Right hindlimb (tissue), 1 donor: ENCODE results near the gene BAIAP2L2.
A peak's percentile ranks its signal among the peaks of the same experiment; 100 is the strongest.
"Not testable (repeated sequence)": the region's sequence is repeated elsewhere in the genome, so short reads cannot be mapped to it uniquely, and the experiment has no call there.

ENCODE experiments used
- DNase-seq: peaks from one replicate; pipeline ENCODE4 v3.0.0-alpha.2; 2018

The BAIAP2L2 gene

DNA sequence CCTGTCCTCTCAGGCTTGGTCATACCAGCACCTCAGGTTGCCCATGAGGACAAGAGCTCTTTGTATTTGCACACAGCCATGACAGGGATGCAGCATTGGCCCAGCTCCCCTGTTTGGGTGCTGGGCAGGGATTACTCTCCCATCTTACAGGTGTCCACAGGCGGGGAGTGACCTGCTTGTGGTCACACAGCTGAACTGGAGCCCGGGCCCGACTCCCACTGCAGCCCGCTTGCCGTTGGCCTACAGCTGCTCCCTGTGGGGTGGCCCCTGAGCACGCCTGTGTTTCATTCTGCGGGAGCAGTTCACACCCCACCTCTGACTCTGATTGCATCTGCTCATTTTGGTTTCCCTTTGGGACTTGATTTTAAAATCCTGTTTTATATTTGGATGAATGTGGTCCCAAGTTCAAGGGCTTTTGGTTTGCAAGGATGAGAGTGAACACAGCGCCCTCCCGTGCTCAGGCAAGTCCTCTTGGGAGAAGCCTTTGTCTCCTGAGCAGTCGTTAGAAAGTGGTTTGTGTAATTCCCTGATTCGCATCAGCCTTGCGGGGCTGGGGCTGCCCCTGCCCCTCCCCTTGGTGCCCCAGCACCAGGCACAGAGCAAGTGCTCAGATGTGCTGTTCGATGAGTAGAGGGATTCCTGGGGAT is 44.0 kb downstream of the BAIAP2L2 start:
- DNase-seq = no peak

DNA sequence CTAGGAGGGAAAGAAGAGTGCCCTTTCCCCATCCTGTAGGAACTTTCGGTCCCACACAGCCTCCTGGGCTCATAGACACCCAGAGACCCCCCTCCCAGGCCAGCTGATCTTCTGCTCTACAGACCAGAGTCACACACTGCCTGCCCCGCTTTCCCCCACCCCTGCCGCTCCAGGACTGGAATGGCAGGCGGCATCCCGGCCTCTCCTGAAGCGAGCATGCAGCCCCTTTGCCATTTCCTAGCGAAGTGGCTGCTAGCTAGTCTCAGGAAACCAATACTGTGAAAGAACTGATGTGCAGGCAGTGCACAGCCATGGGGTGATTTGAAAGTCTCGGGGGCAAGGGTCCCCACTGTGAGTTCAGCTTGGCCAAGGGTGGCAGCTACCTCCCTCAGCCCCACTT is 44.9 kb downstream of the BAIAP2L2 start:
- no peak for DNase-seq

DNA sequence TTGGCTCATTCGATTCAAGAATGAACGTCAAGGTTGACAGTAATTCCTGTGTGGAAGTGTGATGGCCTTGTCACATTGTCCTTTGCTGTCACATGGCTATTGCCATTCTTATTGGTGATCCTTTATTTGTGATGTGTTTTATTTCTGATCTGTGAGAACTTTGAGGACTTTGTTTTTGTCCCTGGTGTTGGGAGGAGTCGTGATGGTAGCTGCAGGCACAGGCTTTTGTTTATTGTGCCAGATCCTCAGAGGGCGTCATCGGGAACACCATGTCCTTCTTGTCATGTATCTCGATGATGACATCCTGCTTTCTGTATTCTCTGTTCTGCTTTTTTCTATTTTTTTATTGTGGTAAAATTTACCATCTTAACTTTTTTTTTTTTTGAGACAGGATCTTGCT is 47.7 kb downstream of the BAIAP2L2 start:
- DNase-seq = no peak

DNA sequence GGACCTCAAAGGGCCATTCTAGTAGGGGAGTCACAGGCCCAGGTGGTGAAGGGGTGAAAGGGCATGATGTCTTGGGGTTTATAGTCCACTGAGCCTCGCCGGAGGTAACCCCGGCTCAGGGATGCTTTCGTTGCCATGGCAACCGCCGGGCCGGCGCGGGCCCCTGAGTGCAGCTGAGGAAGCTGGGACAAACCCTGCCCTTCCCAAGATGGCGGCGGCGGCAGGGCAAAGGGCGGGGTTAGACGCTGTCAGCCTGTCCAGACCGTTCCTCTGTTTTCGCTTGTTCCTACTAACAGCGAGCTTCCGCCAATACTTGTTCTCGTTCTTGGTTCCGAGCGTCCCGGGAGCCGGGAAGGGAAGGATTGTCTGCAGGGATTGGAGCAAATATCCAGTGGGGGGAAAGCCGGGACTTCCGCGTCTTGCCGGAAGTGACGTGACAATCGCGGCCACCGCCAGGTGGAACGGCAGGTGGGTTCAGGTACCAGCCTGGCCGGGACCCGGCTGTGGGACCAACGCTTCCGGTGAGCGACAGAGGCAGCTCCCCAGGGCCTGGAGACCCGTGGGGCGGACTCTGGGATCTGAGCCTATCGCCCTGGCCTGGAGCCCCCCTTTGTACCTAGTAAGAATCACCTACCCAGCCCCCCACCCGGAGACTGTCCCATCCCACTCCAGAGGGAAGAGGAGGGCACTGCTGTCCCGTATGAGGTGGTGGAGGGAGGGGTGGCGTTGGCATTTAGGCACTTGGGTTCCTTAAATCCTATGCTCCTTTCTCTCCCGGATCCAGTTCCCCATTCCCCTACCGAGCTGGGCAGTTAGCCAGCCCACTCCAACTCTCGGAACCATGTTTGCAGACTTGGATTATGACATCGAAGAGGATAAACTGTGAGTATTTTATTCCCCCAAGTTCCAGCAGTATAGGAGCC is 53.3 kb downstream of the BAIAP2L2 start, which contains the start of gene PICK1:
PICK1 (plus strand) TSS at position 436 of the 923 bp plus-strand sequence; CDS start at position 842, 406 bp downstream.
- peak; percentile 93 for DNase-seq

DNA sequence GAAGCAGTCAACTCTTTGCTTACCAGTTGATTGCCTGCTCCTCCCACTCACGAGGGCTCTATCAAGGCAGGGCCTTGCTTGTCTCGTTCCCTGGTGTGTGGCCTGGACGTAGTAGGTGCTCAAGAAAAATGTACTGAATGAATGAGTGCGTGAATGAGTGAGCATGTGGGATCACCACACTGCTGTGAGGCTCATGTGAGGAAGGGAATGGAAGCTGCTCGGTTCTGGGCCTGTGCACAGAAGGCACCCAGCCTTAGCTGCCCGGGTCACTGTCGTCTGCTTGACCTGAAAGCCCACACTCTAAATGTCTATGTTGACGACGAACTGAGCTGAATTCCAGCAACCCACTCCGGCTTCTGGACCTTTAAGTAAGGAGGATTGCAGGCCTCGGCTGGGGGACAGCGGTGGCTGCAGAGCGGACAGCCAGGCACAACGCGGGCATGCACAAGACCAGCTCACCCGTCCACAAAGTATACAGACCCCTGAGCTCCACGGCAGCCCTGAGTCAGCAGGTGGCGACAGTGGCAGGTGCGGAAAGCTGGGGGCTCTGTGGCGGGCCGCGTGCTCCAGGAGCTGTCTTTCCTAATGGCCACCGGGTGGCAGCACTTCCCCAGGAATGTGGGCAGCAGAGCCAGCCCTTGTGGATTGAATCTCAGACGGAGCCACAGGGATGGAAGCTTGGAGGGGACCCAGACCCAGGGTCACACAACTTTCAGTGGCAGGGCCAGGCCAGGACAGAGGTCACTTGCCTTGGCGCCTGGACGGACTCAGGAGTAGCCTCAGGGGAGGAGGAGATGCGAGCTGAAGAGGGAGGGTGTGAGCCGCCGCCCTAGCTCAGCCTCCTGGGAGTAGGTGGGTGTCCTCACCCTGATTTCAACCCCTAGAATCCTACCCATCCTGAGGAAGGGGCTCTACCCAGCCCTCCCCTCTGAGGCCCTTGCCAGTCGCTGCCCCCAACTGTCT is 58.3 kb downstream of the BAIAP2L2 start:
- DNase-seq = peak; percentile 85

DNA sequence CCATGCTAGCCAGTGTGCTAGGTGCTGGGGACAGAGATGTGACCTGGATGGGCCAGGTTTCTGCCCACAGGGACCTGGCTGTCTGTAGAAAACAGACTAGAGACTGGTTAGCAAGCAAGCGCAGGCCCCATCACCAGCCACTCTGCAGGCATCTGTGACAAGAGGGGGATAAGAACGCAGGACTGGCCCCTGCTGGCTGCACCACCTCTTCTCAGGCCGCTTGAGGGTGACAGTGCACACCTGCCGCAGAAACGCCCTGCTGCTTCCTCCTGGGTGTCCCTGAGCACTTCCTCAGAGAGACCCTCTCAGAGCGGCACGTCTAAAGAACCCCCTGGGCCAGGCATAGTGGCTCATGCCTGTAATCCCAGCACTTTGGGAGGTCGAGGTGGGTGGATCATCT is 59.2 kb downstream of the BAIAP2L2 start:
- DNase-seq = no peak

DNA sequence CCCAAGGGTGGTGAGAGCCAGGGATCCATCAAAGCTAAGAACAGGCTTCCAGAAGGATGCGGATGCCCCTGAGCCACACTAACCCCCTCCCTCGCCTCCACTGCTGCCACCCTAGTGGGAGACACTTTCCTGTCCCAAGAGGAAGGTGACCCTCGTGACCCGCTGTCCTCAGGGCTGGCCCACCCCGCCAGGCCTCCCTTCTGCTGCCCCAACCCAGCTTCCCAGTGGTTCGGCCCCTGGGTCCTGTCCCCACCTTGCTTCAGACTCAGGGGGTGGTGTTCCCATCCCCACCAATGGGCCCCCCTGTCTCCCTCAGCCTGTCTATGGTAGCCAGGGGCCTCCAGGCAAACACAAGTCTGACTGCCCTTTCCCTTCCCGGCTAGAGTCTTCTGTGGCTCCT is 59.8 kb downstream of the BAIAP2L2 start:
- no peak for DNase-seq

DNA sequence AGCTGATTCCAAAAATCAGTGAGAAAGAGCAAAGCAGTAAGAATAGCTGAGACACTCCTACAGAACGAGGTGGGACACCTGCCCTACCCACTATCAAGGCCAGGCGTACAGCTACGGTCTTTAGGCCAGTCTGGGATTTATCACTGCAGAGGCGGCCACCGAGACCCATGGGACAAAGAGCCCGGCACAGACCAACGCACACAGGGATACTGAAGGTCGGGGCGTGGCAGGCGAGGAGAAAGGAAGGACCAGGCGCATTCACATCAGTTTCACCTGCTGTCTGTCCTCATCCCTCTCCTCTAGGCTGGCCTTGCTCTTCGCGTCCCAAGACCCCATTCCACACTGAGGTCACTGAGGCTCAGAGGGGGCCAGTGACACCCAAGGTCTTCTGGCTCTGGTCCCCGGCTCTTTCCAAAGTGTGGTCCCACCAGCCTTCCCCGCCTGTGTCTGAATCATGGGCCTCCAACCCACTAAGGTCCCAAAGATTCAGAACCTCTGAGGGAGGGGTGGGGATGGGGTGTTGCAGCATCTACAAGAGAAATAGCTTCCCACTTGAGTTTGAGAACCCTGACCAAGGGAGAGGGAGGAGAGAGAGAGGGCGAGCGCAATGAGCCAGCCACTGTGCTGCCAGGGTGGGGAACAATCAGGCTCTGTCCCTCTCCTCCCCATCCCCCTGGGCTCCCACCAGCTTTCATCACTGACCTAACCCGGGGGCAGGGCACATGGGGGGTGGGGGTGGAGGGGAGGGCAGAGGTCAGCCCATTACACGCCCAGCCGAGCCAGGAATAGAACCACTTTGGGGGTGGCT is 60.5 kb downstream of the BAIAP2L2 start:
- DNase-seq = no peak

DNA sequence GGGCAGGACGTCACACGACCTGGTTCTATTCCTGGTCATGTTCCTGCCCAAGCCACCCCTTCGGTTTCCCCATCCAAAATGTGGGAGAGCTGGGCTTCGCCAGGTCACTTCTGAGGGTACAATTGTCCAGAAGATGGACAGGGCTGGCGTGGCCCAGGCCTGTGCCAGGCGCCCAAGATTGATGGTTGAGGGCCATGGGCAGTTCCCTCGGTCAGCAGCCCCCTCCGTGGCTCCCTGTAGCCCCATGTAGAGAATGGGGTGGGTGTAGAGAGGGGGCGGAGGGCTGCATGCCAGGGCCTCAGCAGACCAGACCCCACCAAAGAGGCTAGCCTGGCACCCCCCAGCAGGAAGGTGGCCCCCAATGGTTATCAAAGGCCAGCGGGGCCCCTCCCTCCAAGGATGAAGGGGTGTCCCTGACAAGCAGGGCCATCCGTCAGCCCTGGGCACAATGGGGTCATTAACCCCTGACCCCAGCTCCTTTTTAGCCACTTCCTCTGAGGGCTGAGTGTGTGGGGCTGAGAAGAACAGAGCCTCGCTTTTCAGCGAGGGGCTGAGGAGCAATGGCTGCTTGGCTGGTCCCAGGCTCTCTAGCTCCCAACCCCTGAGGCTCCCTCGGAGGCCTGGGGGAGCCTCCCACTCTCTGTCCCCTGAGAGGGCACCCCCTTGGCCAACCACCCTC is 64.3 kb downstream of the BAIAP2L2 start:
- DNase-seq = no peak

DNA sequence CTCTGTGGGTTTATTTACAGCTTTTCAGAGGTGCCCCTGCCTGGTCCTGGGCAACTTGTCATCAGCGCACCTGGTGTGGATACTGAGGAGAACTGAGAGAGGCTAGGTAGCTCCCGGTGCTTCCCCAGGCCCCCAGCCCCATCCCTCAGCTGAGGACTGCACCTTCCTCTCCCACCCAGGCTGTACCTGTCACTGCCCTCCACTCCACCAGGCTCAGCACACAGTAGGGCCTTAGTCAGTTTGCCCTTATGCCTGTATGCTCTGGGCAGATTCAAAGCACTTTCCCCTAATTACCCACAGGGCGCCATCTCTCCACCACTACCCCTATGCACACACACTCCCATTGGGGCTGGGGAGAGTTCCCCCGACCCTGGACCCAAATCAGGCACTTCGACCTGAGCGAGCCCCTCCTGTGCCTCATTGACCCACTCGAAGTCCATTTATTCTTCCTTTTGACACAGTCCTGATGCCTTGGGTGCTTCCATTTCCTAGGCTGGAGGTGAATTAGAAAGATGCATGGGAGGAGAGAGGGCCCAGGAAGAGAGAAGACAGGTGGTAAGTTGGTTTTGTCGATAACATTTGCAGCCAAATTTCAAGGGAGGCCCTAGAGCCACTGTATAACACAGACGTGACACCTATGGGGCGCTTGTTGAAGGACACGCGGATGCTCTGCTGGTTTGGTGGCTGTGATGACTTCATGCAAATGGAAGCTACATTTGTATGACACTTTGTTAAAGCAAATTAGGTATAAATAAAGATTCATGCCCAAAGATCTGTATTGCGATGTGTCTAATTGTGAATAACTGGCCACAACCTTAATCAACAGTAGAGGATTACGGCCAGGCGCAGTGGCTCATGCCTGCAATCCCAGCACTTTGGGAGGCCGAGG is 67.1 kb downstream of the BAIAP2L2 start:
- DNase-seq = no peak

DNA sequence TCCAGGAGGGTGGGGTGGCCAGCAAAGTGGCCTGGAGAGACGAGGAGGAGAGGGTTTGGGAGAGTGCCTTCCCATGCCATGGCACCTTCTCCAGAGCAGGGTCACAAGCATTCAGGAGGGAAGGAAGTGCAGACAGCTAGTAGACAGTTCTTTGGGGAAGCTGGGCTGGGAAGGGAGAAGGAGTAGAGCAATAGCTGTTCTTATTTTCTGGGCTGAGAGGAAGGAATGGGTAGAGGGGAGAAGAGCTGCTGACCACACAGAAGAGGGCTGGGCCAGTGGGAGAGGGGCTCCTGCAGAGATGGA is 68.0 kb downstream of the BAIAP2L2 start:
- no peak for DNase-seq

DNA sequence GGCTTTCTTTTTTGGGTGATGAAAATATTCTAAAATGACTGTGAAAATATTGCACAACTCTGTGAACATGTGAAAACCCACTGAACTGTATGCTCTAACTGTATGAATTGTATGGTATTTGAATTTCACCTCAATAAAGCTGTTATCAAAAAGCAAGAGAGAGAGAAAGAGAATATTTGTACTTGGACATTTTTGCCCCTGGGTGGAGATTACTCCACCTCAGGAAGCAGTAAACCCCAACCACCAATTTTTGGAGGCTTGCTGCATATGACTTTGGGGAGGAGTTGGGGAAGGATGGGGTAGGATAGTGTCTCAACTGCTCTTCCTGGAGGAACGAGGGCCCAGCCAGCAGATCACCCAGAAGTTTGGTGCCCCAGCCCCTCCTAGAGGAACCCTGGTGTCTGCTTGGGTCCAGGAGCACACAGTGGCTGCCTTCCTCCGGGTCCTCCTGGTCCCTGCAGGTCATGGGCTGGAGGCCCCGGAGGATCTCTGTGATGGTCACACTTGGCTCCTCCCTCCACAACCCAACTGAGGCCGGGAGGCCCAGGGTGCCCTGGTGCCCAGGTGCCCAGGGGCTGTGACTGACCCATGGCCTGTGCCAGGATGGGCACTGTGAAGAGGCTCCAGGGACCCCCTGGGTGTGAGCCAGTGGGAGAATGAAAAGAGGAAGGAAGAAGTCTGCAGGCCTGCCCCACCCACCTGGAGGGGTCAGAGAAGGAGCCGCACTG is 68.6 kb downstream of the BAIAP2L2 start:
- DNase-seq = no peak

DNA sequence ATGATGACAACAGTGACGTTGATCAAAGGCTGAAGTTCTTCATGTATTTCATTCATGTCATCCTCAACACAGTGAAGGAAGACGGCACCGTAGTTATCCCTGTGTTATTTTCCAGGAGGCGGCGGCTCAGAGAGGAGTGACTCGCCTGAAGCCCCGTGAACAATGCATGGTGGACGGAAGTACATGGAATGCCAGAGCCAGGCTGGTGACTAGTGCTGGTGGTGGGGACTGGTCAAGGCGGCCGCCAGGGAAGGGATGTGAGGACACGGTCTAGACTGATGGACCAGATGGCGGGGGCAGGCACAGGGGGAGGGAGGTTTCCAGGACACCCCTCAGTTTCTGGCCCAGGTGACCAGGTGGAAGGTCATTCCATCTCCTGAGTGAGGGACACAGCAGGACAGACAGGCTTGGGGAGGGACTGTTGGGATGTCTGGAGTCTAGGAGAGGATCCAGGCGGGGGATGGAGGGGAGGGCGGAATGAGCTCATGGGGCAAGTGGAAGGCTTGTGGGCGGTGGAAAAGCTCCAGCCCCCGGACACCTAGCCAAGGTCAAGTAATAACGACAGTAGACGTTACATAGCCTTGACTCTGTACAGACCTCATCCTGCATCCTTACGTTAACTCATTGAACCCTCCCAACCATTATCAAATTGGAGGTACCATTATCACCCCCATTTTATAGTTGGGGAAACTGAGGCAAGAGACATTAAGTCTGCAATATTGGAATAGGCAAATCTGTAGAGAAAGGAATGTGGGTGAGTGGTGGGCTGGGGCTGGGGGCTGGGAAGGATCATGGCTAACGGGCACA is 69.3 kb downstream of the BAIAP2L2 start:
- no peak for DNase-seq

DNA sequence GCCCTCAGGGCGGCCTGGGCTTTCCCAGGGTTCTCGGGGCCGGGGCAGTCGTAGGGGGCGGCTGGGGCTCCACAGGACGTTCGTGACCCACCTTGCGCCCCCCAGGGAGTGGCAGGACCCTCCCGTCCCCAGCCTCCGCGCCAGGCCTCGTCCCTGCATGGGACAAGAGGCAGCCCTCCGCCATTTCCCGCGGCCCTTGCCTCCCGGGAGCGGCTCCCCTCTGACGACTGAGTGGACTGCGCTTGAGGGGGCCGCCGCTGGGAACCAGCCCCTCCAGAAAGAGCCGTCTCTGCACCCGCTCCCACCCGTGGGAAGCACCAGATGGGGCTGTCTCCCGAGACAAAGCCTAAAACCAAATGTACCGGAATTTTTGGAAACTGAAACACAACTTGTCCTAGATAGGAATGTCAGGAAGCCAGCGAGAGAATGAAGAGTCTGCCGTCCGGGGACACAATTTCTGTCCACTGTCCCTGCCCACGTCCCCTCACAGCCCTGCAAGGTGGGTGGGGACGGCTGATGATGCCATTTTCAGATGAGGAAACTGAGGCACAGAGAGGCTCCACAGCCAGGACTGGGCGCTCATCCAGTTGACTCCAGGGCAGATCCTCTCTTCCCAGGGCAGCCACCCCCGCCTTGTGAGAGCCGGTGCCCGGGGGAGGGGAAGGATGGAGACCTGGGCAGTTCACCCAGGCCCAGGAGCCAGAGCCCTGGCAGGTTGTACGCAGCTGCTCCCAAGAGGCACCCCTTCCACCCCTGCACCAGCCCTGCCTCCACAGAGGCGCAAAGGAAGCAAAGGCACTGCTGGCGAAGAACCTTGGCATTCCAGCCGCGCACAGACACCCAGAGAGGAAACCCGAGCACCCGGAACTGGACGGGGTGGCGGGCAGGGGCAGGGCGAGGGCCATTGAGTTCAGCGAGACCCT is 71.3 kb downstream of the BAIAP2L2 start:
- DNase-seq = no peak

DNA sequence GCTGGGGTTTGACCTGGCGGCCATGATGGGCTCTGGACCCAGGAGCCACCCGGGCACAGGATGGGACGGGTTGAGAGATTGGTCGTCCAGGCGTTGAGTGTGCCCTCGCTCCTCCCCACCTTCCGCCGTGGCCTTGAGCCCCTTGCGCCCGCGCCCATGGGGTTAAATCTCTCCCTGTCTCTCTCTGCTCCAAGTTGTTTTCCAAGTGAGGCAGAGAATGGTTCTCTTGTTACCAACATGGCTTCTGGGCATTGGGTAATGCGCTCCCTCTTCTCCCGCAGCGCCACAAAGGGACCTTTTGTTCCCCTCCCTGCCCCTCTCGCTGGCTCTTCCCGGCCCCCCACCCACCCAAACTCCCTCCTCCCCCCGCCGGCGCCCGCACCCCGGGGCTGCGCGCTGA is 72.1 kb downstream of the BAIAP2L2 start:
- no peak for DNase-seq

DNA sequence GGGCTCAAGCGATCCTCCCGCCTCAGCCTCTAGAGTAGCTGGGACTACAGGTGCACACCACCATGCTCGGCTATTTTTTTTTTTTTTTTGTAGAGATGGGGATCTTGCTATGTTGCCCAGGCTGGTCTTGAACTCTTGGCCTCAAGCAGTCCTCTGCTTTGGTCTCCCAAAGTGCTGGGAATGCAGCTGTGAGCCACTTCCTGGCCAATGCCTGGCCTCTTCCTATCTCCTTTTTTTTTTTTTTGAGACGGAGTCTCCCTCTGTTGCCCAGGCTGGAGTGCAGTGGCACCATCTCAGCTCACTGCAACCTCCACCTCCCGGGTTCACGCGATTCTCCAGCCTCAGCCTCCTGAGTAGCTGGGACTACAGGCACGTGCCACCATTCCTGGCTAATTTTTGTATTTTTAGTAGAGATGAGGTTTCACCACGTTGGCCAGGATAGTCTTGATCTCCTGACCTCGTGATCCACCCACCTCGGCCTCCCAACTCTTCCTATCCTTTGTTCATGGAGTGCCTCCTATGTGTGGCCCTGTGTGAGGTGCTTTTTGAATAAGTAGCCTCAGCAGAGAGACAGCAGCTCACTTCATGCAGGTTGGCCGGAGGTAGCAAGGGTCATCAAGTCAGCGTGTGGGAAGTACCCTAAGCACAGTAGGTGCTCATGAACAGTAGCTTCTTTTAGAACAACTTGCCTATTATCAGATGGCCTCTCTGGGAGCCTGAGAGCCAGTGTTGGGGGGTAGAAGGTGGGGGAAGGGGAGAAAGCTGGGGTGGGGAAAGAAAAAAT is 72.9 kb downstream of the BAIAP2L2 start:
- not testable (repeated sequence) for DNase-seq
